ENCODE data around the gene MGAT3. TPM values are rescaled to one million over a fixed set of nuclear protein-coding genes. Genes with fewer than 3 reads are reported as not detected.

MGAT3 gene
- total and polyA plus RNA-seq, 2 of the 13 experiments (the other 11 are each of a cell fraction or from before 2014, with no cell fraction given): 0.11 to 0.15 TPM

DNA sequence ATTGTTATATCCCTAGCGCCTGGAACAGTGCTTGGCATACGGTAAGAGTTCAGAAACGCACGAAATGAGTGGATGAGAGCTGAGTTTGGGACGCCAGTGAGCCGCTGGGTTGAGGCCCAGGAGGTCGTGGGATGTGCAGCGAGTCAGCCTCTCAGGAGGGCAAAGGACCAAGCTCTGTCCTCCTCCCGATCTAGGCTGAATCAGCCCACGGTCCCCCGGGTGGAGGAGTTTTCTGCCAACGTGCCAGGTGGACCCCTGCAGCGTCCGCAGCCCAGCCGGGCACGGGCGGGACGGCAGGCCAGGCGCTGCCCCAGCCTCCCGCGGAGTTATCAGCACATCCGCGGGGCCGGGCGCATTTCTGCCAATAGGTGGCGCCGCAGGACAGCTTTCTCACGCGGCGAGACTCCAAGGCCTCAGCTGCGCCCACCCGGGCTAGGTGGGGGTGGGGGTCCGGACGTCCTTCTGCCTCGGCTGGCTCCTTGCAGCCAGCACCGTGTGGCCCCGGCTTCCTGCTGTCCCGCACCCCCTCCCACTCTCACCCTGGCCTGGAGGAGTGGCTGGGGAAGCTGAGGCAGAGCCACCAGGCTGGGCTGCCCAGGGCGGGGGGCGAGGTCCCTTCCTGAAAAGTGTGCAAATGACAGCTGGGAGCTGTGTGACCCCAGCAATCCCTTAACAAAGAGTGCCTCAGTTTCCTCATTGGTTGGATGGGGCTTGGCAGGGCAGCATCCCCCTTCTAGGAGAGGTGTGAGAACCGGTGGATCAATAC, 78.0 kb downstream of the MGAT3 start (continued):
- TF ChIP-seq, protein P1, sequence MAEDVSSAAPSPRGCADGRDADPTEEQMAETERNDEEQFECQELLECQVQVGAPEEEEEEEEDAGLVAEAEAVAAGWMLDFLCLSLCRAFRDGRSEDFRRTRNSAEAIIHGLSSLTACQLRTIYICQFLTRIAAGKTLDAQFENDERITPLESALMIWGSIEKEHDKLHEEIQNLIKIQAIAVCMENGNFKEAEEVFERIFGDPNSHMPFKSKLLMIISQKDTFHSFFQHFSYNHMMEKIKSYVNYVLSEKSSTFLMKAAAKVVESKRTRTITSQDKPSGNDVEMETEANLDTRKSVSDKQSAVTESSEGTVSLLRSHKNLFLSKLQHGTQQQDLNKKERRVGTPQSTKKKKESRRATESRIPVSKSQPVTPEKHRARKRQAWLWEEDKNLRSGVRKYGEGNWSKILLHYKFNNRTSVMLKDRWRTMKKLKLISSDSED (CRISPR knock-in tag; IDR thresholded peaks at IDR 0.05): no peak
- TF ChIP-seq ZFP36 (IDR thresholded peaks at IDR 0.05; ENCODE audit: borderline replicate concordance, low read depth, low read length, partially characterized antibody) (no peak), RXRB (CRISPR knock-in tag; IDR thresholded peaks at IDR 0.05; ENCODE audit: borderline replicate concordance) (0 out of 2 replicates have a peak, but pooled peaks have one; percentile 9), ZNF616 (CRISPR knock-in tag; IDR thresholded peaks at IDR 0.05; ENCODE audit: low read depth) (0 out of 2 replicates have a peak, but pooled peaks have one; percentile 68), ZSCAN29 (CRISPR knock-in tag; conservative IDR thresholded peaks at IDR 0.05) (0 out of 2 replicates have a peak, but pooled peaks have one; percentile 47), KDM5B (CRISPR knock-in tag; IDR thresholded peaks at IDR 0.05; ENCODE audit: borderline replicate concordance) (peak; percentile 42; the same call in 1 of the 2 replicates), FOXA1 (IDR thresholded peaks at IDR 0.05) (no peak), FOXA1 (CRISPR knock-in tag; IDR thresholded peaks at IDR 0.05) (no peak), NCOA5 (CRISPR knock-in tag; IDR thresholded peaks at IDR 0.05) (no peak), AKAP8 (CRISPR knock-in tag; IDR thresholded peaks at IDR 0.05) (peak; percentile 18; the same call in 1 of the 2 replicates), ATF7-NPFF (CRISPR knock-in tag; IDR thresholded peaks at IDR 0.05; ENCODE audit: low read depth) (peak; percentile 42; the same call in 1 of the 2 replicates)
- TF ChIP-seq, protein P2, sequence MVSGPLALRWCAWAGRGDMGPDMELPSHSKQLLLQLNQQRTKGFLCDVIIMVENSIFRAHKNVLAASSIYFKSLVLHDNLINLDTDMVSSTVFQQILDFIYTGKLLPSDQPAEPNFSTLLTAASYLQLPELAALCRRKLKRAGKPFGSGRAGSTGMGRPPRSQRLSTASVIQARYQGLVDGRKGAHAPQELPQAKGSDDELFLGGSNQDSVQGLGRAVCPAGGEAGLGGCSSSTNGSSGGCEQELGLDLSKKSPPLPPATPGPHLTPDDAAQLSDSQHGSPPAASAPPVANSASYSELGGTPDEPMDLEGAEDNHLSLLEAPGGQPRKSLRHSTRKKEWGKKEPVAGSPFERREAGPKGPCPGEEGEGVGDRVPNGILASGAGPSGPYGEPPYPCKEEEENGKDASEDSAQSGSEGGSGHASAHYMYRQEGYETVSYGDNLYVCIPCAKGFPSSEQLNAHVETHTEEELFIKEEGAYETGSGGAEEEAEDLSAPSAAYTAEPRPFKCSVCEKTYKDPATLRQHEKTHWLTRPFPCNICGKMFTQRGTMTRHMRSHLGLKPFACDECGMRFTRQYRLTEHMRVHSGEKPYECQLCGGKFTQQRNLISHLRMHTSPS (CRISPR knock-in tag; IDR thresholded peaks at IDR 0.05; ENCODE audit: low read depth): 0 out of 2 replicates have a peak, but pooled peaks have one; percentile 58
- TF ChIP-seq, protein P3, sequence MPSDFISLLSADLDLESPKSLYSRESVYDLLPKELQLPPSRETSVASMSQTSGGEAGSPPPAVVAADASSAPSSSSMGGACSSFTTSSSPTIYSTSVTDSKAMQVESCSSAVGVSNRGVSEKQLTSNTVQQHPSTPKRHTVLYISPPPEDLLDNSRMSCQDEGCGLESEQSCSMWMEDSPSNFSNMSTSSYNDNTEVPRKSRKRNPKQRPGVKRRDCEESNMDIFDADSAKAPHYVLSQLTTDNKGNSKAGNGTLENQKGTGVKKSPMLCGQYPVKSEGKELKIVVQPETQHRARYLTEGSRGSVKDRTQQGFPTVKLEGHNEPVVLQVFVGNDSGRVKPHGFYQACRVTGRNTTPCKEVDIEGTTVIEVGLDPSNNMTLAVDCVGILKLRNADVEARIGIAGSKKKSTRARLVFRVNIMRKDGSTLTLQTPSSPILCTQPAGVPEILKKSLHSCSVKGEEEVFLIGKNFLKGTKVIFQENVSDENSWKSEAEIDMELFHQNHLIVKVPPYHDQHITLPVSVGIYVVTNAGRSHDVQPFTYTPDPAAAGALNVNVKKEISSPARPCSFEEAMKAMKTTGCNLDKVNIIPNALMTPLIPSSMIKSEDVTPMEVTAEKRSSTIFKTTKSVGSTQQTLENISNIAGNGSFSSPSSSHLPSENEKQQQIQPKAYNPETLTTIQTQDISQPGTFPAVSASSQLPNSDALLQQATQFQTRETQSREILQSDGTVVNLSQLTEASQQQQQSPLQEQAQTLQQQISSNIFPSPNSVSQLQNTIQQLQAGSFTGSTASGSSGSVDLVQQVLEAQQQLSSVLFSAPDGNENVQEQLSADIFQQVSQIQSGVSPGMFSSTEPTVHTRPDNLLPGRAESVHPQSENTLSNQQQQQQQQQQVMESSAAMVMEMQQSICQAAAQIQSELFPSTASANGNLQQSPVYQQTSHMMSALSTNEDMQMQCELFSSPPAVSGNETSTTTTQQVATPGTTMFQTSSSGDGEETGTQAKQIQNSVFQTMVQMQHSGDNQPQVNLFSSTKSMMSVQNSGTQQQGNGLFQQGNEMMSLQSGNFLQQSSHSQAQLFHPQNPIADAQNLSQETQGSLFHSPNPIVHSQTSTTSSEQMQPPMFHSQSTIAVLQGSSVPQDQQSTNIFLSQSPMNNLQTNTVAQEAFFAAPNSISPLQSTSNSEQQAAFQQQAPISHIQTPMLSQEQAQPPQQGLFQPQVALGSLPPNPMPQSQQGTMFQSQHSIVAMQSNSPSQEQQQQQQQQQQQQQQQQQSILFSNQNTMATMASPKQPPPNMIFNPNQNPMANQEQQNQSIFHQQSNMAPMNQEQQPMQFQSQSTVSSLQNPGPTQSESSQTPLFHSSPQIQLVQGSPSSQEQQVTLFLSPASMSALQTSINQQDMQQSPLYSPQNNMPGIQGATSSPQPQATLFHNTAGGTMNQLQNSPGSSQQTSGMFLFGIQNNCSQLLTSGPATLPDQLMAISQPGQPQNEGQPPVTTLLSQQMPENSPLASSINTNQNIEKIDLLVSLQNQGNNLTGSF (CRISPR knock-in tag; IDR thresholded peaks at IDR 0.05): no peak
- TF ChIP-seq, protein P4, sequence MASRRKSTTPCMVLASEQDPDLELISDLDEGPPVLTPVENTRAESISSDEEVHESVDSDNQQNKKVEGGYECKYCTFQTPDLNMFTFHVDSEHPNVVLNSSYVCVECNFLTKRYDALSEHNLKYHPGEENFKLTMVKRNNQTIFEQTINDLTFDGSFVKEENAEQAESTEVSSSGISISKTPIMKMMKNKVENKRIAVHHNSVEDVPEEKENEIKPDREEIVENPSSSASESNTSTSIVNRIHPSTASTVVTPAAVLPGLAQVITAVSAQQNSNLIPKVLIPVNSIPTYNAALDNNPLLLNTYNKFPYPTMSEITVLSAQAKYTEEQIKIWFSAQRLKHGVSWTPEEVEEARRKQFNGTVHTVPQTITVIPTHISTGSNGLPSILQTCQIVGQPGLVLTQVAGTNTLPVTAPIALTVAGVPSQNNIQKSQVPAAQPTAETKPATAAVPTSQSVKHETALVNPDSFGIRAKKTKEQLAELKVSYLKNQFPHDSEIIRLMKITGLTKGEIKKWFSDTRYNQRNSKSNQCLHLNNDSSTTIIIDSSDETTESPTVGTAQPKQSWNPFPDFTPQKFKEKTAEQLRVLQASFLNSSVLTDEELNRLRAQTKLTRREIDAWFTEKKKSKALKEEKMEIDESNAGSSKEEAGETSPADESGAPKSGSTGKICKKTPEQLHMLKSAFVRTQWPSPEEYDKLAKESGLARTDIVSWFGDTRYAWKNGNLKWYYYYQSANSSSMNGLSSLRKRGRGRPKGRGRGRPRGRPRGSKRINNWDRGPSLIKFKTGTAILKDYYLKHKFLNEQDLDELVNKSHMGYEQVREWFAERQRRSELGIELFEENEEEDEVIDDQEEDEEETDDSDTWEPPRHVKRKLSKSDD (CRISPR knock-in tag; IDR thresholded peaks at IDR 0.05; ENCODE audit: low read depth): no peak
- TF ChIP-seq, protein P5, sequence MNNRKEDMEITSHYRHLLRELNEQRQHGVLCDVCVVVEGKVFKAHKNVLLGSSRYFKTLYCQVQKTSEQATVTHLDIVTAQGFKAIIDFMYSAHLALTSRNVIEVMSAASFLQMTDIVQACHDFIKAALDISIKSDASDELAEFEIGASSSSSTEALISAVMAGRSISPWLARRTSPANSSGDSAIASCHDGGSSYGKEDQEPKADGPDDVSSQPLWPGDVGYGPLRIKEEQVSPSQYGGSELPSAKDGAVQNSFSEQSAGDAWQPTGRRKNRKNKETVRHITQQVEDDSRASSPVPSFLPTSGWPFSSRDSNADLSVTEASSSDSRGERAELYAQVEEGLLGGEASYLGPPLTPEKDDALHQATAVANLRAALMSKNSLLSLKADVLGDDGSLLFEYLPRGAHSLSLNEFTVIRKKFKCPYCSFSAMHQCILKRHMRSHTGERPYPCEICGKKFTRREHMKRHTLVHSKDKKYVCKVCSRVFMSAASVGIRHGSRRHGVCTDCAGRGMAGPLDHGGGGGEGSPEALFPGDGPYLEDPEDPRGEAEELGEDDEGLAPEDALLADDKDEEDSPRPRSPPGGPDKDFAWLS (CRISPR knock-in tag; IDR thresholded peaks at IDR 0.05; ENCODE audit: borderline replicate concordance): no peak
